ENCODE results near the gene PRR5L.

DNA sequence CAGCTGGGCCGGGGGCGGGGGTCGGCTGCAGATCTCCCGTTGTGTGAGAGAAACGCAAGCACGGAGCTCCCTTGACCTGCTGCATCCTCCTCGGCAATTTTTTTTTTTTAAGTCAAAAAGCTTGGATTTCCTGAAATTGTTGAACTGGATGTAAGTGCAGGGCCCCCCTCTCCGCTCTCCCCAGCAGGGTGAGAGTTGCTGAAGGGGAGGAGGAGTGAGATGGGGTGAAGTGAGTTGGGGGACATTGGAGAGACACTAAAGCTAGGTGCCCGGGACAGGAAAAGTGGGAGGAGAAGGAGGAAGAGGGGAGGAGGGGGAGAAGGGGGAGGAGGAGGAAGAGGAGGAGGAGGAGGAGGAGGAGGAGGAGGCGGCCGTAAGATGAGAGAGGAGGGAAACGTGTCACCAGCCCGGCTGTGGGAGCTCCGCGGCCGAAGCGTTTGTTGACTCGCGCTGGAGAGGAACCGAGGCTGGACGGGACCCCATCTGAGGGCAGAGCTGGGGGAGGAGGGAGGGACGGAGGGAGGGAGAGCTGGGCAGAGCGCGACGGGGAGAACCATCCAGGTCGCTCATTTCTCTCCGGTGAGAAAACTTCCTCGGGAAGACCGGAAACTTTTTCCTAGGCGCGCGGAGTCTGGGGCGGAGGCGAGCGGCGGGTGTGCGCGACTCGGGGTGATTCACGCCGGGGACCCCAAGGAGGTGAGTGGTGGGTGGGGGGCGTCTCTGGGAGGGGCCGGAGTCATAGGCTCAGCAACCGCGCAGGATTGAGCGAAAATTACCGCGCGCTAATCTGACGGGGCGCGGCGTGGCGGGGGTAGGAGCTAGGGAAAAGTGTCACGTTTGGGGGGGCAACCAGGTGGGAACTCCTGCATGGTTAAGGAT, 80.2 kb downstream of the PRR5L start:
- TF ChIP-seq, protein P1, sequence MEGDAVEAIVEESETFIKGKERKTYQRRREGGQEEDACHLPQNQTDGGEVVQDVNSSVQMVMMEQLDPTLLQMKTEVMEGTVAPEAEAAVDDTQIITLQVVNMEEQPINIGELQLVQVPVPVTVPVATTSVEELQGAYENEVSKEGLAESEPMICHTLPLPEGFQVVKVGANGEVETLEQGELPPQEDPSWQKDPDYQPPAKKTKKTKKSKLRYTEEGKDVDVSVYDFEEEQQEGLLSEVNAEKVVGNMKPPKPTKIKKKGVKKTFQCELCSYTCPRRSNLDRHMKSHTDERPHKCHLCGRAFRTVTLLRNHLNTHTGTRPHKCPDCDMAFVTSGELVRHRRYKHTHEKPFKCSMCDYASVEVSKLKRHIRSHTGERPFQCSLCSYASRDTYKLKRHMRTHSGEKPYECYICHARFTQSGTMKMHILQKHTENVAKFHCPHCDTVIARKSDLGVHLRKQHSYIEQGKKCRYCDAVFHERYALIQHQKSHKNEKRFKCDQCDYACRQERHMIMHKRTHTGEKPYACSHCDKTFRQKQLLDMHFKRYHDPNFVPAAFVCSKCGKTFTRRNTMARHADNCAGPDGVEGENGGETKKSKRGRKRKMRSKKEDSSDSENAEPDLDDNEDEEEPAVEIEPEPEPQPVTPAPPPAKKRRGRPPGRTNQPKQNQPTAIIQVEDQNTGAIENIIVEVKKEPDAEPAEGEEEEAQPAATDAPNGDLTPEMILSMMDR (IDR thresholded peaks at IDR 0.05) = no peak
- TF ChIP-seq POLR2A (IDR thresholded peaks at IDR 0.05) = no peak
- no peak for TF ChIP-seq EP300 (IDR thresholded peaks at IDR 0.05)

Measured in ovary (tissue), 3 donors.